Inferior parietal cortex (tissue), 1 donor: ENCODE data around the gene GGTLC1.
"Not testable (repeated sequence)": the region's sequence is repeated elsewhere in the genome, so short reads cannot be mapped to it uniquely, and the experiment has no call there.

ENCODE experiments used
- DNase-seq: peaks from one replicate; pipeline ENCODE4 v3.0.0-alpha.2; 2016; ENCODE audit errors: extremely low spot score

The GGTLC1 gene

GRCh38 chr20:23988561-23988960, at the start of gene GGTLC1:
Gene GGTLC1, minus strand, starts transcription at chr20:23988779. Its CDS starts 2,168 bp downstream, at chr20:23986611.
- DNase-seq, result no peak

- no peak for DNase-seq
Measured at GRCh38 chr20:24034820-24035219, 46.2 kb upstream of the GGTLC1 start.

- DNase-seq, result no peak
Measured at GRCh38 chr20:24033565-24033964, 45.0 kb upstream of the GGTLC1 start.

GRCh38 chr20:24033151-24033550, 44.6 kb upstream of the GGTLC1 start:
- DNase-seq, result no peak

DNA sequence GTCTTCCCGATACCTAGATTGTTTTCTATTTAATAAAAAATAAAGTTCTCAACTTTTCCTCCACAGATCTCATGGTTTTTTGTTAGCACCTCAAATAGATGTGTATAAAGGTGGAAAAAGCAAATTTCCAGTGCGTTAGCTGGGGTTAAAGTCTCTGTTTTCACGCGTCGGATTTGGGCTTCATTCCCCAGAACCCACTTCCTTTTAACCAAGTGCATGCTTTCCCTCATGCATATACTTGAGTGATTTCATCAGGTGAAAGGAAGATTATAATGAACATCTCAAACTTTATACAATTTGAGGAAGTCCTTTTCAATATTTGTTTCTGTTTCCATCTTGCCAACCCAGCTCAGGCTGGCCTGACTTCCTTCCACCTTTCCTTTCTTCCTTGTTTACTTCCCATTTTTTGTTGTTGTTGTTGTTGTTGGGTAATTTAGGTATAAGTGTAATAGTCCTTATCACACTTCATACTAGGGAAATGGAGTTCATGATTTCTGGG, 43.9 kb upstream of the GGTLC1 start:
- DNase-seq, result no peak

- no peak for DNase-seq
Measured at GRCh38 chr20:24027229-24027628, 38.6 kb upstream of the GGTLC1 start.

- no peak for DNase-seq
Measured at GRCh38 chr20:24022621-24023180, 34.1 kb upstream of the GGTLC1 start.

- DNase-seq, result no peak
Measured at GRCh38 chr20:24018796-24019195, 30.2 kb upstream of the GGTLC1 start.

- DNase-seq, result no peak
Measured at GRCh38 chr20:24017458-24017755, 28.8 kb upstream of the GGTLC1 start.

DNA sequence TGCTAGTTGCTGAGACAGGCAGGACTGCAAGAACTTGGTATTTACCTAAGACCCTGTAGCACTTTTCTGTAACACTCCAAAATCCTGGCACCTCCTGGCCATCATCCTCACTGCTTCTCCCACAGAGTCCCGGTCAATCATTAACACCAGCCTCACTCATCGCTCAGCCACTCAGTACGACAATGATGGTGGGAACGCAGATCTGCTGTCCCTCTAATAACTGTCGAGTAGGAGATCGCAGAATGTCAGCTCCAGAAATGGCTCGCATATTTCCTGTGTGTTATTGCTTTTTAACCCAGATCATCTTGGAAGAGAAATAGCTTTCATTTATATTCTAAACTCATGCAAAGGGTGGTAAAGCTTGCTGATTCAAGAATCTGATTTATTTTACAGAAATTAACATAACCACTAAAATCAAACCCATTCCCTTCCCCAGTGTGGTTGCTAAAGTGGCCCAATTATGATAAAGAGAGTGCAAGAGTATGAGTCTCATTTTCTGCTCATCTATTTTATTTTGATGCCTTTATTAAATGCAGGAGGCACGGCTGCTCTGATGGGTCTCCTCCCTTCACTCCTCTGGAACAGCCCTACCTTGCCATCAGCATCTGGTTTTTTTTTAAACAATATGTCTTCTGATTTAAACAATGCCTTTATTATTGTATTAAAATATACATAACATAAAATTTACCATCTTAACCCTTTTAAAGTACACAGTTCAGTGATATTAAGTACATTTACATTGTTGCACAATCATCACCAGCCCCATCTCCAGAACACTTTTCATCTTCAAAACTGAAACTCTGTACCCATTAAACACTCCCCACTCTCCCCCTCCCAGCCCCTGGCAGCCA, 28.3 kb upstream of the GGTLC1 start:
- DNase-seq, result no peak

GRCh38 chr20:24013953-24014352, 25.4 kb upstream of the GGTLC1 start:
- DNase-seq, result no peak

GRCh38 chr20:24011282-24011681, 22.7 kb upstream of the GGTLC1 start:
- no peak for DNase-seq

- DNase-seq, result no peak
Measured at GRCh38 chr20:24007758-24008157, 19.2 kb upstream of the GGTLC1 start.

DNA sequence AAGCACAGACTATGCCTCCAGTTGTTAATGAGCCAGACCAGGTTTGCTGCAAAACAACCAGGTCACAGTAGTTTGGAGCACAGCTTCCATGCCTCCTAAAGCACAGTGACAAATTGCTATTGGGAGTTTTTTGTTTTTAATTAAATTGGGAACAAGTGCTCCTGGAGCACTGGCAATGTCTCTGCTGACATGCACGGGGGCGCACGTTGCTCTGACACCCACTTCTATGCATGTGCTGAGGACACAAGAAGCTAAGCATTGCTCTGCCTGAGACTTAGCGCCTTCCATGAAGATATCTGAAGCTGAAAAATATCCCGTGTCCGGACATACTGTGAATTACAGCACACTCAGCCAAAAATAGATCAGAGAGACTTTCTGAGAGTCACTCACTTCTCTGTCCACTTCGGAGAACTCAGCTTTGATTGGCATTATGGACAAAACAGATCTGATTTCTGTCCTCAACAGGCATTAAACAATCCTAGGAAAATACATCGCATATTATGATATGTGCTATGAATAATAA, 18.6 kb upstream of the GGTLC1 start:
- DNase-seq, result no peak

DNA sequence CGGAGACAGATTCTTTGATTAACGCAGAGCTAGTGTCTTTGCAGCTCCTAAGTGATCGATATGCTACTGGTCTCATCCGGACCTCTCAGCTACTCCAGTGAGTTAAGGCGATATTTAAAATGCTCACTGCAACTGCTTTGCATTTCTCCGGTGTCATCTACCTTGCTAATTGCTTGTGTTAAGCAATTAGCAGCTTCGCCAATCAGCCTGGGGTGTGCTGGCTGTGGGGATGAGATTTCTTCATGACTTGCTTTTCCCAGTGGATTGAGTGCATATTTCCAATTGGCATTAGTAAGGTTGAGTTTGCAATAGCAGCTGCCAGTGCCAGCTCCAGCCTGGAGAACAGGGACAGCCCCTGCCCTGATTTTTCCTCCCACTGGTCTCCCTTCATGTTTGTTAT, 18.0 kb upstream of the GGTLC1 start:
- no peak for DNase-seq

DNA sequence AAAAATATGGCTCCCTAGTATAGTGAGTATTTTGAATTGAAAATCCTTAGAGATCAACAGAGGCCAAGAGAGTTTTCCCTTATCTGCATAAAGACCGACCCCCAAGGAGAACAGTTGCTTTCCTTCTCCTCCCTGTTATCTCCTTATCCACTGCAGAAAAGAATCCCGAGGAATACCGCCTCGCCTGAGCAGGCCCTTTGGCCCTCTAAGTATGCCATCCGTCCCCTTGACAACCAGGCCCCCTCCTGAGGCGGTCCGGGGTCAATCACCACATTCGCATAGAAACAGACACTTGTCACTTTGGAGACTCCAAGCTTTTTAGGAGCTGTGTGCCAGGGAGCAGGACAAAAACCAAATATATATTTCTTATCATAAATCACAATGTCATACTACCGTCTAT, 15.9 kb upstream of the GGTLC1 start:
- DNase-seq, result no peak

DNA sequence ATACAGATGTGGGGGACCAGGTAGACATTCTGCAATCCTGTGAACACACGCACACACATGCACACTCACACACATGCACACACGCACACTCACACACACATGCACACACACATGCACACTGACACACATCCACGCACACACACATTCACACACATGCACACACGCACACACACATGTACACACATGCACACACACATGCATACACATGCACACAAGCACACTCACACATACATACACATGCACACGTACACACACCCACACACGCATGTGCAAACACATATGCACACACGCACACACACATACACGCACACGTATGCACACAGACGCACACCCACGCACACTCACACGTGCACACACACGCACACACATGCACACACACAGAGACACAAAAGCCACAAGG, 14.3 kb upstream of the GGTLC1 start:
- DNase-seq, result no peak

DNA sequence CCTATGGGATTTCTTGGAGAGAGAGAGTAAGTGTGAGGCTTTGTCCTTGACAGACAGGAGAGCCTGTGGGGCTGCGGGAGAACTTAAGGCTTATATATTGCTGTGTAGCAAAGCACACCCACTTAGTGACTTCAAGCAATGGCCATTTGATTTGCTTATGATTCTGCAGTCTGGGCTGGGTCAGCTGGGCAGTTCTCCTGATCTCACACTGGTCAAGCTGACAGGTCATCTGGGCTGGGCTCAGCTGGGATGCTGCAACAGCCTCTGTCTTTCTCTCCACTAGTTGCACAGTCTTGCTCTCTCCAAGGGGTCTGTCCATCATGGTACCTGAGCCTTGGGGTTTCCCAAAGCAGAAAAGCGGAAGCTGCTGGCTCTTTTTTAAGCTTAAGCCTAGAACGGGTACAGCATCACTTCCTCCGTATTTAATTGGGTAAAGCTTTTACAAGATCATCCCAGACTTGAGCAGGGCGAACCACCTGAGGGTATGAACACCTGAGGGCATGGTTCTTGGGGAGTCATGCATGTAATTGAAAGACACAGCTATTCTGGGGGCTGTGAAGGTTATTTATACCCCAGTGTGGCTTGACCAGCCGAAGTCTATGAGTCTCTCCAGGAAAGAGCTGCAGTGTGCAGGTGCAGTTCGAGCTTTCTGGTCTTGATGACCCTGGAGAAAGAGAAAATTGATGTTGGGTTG, 13.3 kb upstream of the GGTLC1 start:
- no peak for DNase-seq

- no peak for DNase-seq
Measured at GRCh38 chr20:23998844-23999243, 10.3 kb upstream of the GGTLC1 start.

- DNase-seq, result no peak
Measured at GRCh38 chr20:23998392-23998791, 9.8 kb upstream of the GGTLC1 start.

DNA sequence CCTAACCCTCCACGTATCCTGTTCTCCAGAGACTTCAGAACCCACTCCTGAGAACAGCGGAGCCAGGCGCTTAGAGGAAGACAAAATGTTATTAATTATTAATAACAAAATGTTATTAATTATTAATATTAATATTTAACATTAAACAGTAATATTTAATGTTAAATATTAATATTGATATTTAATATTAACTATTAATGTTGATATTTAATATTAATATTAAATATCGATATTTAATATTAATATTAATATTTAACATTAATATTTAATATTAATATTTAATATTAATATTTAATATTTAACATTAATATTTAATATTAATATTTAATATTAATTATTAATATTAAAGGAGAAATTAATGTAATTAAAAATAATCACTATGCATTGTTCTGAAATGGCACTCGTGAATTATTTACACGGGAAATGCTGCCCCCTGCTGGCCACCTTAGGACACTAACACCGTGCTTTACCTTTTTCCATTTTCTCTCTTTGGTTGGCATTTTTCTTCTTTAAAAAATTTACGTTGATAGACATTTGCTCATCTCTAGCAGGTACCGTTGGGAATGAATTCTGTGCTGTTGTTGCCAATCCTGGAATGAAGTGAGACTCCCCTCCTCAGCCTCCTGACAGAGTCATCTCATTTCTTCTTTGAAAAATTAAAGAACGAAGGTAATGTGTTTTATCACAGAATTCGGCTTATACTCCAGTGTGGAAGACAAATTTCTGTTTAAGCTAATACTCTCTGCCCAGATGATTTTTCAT, 7.5 kb upstream of the GGTLC1 start:
- peak; percentile 72 for DNase-seq

DNA sequence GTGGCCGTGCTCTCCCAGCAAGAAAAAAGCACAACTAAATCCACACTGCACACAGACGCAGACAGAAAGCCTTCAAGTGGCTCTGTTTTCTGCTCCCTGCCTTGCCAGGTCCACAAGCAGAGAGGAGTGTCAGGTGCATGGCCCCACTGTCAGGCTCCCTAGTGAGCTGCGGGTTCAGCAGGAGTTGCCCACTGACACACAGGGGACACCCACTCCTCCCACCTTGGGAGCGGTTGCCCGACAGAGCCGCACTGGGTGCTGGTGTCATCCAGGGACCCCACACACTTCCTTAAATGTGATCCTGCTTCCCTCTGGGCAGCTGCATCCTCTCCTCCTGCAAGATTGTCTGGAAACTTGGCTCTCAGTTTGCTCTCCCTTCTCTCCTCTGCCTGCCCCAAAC, 6.7 kb upstream of the GGTLC1 start:
- DNase-seq, result not testable (repeated sequence)
